Keratinocyte (primary cell): ENCODE data around the gene PLSCR3. TPM values are rescaled to one million over a fixed set of nuclear protein-coding genes. Genes with fewer than 3 reads are reported as not detected.

Experiments
- DNase-seq: peaks from one replicate; pipeline ENCODE4 v3.0.0-alpha.2; 2011; ENCODE audit warnings: low read depth, missing footprints, low spot score
- FAIRE-seq: peaks from 2 replicates; lab custom pipeline; 2011; peaks lifted over from hg19 to GRCh38; lab: Jason Lieb, UNC
- H2AFZ ChIP-seq: 2 replicates; pipeline ENCODE4 v1.6.0; 2012; ENCODE audit warnings: low read length, control low read depth, inconsistent platforms; ENCODE audit not compliant: control insufficient read depth
- H3K27ac ChIP-seq: 2 replicates; pipeline ENCODE4 v1.5.1; 2011; ENCODE audit warnings: low read length; ENCODE audit not compliant: control insufficient read depth, insufficient read depth
- H3K27me3 ChIP-seq: 3 replicates; pipeline ENCODE4 v1.6.0; 2011; ENCODE audit warnings: low read length; ENCODE audit not compliant: control insufficient read depth, insufficient read depth; ENCODE audit errors: extremely low read depth
- H3K36me3 ChIP-seq, 2 experiments: 2 replicates in 1 of 2; 3 replicates in 1 of 2; pipeline ENCODE4 v1.5.1; 2011; ENCODE audit warnings: low read length in 2 of 2, mild to moderate bottlenecking in 1 of 2; ENCODE audit not compliant: control insufficient read depth in 2 of 2, insufficient read depth in 2 of 2; ENCODE audit errors: extremely low read depth in 1 of 2
- H3K4me1 ChIP-seq: 3 replicates; pipeline ENCODE4 v1.5.1; 2011; ENCODE audit warnings: low read length; ENCODE audit not compliant: control insufficient read depth, insufficient read depth; ENCODE audit errors: extremely low read depth
- H3K4me2 ChIP-seq: 3 replicates; pipeline ENCODE4 v1.6.0; 2011; ENCODE audit warnings: low read depth, low read length; ENCODE audit not compliant: control insufficient read depth, insufficient read depth; ENCODE audit errors: extremely low read depth
- H3K4me3 ChIP-seq, 3 experiments: fragments of 200-600 bp in 1 of 3; sonication (generic) in 1 of 3; 2 replicates in 2 of 3; 3 replicates in 1 of 3; pipeline ENCODE4 v1.5.1; 2011 to 2016; ENCODE audit warnings: low read length in 3 of 3, mild to moderate bottlenecking in 3 of 3, control low read depth in 2 of 3, inconsistent platforms in 1 of 3, low read depth in 1 of 3, mixed read lengths in 1 of 3, mixed run types in 1 of 3, moderate library complexity in 1 of 3; ENCODE audit not compliant: control insufficient read depth in 2 of 3, insufficient read depth in 2 of 3; ENCODE audit errors: extremely low read depth in 1 of 3
- H3K79me2 ChIP-seq: 2 replicates; pipeline ENCODE4 v1.6.0; 2012; ENCODE audit warnings: low read length; ENCODE audit not compliant: control insufficient read depth, insufficient read depth
- H3K9ac ChIP-seq: 3 replicates; pipeline ENCODE4 v1.6.0; 2011; ENCODE audit warnings: low read length; ENCODE audit not compliant: control insufficient read depth, insufficient read depth; ENCODE audit errors: extremely low read depth
- H3K9me1 ChIP-seq: 3 replicates; pipeline ENCODE4 v1.6.0; 2011; ENCODE audit warnings: low read length; ENCODE audit not compliant: control insufficient read depth, insufficient read depth; ENCODE audit errors: extremely low read depth
- H3K9me3 ChIP-seq: 2 replicates; pipeline ENCODE4 v1.5.1; 2012; ENCODE audit warnings: low read depth, low read length; ENCODE audit not compliant: control insufficient read depth
- H4K20me1 ChIP-seq: 3 replicates; pipeline ENCODE4 v1.6.0; 2011; ENCODE audit warnings: low read length; ENCODE audit not compliant: control insufficient read depth, insufficient read depth; ENCODE audit errors: extremely low read depth
- EZH2 ChIP-seq: IDR thresholded peaks from one replicate; pipeline ENCODE4 v1.6.1; 2012; ENCODE audit warnings: inconsistent platforms, mild to moderate bottlenecking, low read length, moderate library complexity
- dilution Hi-C: fragments of 300-500 bp; cut with MboI; formaldehyde crosslinking; loops from one replicate; pipeline ENCODE4 v1.7.0; 2020; ENCODE audit warnings: low sequenced_read_pairs; ENCODE audit not compliant: extremely low pct_ligation_motif_present
- polyA plus RNA-seq, 5 experiments: library from polyadenylated mRNA; depleted of rRNA in 3 of 5; stranded (reverse) in 3 of 5; stranded (forward) in 1 of 5; unstranded in 1 of 5; fragments of >200 nt; gene quantifications; 1 replicate in 1 of 5; 2 replicates in 3 of 5; 3 replicates in 1 of 5; pipeline versions ENCODE4 v1.2.1 to v1.2.3, GENCODE V29; 2011 to 2012; ENCODE audit warnings: missing spikeins in 2 of 5, low read depth in 1 of 5, low replicate concordance in 1 of 5
- TF ChIP-seq, protein P1 (sequence below), 3 experiments: IDR thresholded peaks in 1 of 3; conservative IDR thresholded peaks in 1 of 3; optimal IDR thresholded peaks in 1 of 3; 2 replicates in 2 of 3; 3 replicates in 1 of 3; pipeline versions ENCODE3 to v1.5.1; 2011; ENCODE audit warnings: low read length in 3 of 3, mild to moderate bottlenecking in 3 of 3, moderate library complexity in 2 of 3, control low read depth in 1 of 3, inconsistent platforms in 1 of 3; ENCODE audit not compliant: insufficient read depth in 2 of 3; ENCODE audit errors: extremely low read depth in 1 of 3

PLSCR3 gene
- polyA plus RNA-seq, 1 donor (not counting 4 experiments of a cell fraction or from before 2014, with no cell fraction given), result 30.5 TPM

DNA sequence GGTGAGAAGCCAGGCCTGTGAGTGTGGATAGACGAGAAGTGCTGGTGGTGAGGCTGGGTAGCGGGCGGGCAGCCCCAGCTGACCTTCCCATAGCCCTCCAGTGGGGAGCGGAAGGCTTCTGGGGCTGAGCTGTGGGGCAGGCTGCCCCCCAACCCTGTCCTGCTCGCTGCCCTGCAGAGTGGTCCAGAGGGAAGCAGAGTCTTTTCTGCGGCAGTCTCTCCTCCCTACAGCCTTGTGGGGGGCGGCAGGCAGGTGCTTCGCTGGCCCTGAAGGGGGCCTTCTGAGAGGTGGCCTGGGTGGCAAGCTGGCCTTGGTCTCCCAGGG is 17.1 kb upstream of the PLSCR3 start:
- Histone ChIP-seq H3K9ac (no peak overlapping the region), H3K9me1 (no peaks in the 10 kb centered on the region), H4K20me1 (no peaks in the 10 kb centered on the region), H3K4me1 (peaks cover 8% of the 10 kb centered on the region), H3K4me2 (no peak overlapping the region), H3K4me3 (no peak overlapping the region), H3K79me2 (no peaks in the 10 kb centered on the region), H3K9me3 (no peaks in the 10 kb centered on the region), H3K27me3 (no peaks in the 10 kb centered on the region), H2AFZ (no peak overlapping the region), H3K36me3 (peaks cover 0 to 5% of the 10 kb centered on the region in 2 experiments), H3K27ac (no peak overlapping the region)
- no peak for FAIRE-seq
- dilution Hi-C loops, result no loop called here
- TF ChIP-seq, protein P1, sequence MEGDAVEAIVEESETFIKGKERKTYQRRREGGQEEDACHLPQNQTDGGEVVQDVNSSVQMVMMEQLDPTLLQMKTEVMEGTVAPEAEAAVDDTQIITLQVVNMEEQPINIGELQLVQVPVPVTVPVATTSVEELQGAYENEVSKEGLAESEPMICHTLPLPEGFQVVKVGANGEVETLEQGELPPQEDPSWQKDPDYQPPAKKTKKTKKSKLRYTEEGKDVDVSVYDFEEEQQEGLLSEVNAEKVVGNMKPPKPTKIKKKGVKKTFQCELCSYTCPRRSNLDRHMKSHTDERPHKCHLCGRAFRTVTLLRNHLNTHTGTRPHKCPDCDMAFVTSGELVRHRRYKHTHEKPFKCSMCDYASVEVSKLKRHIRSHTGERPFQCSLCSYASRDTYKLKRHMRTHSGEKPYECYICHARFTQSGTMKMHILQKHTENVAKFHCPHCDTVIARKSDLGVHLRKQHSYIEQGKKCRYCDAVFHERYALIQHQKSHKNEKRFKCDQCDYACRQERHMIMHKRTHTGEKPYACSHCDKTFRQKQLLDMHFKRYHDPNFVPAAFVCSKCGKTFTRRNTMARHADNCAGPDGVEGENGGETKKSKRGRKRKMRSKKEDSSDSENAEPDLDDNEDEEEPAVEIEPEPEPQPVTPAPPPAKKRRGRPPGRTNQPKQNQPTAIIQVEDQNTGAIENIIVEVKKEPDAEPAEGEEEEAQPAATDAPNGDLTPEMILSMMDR (optimal IDR thresholded peaks at IDR 0.05 in 1 of 3, IDR thresholded peaks at IDR 0.05 in 1 of 3, conservative IDR thresholded peaks at IDR 0.05 in 1 of 3; ENCODE audit: extremely low read depth in 1 of 3, insufficient read depth in 2 of 3, low read length in 3 of 3), result no peak
- no peak for TF ChIP-seq EZH2
- DNase-seq, result no peak

DNA sequence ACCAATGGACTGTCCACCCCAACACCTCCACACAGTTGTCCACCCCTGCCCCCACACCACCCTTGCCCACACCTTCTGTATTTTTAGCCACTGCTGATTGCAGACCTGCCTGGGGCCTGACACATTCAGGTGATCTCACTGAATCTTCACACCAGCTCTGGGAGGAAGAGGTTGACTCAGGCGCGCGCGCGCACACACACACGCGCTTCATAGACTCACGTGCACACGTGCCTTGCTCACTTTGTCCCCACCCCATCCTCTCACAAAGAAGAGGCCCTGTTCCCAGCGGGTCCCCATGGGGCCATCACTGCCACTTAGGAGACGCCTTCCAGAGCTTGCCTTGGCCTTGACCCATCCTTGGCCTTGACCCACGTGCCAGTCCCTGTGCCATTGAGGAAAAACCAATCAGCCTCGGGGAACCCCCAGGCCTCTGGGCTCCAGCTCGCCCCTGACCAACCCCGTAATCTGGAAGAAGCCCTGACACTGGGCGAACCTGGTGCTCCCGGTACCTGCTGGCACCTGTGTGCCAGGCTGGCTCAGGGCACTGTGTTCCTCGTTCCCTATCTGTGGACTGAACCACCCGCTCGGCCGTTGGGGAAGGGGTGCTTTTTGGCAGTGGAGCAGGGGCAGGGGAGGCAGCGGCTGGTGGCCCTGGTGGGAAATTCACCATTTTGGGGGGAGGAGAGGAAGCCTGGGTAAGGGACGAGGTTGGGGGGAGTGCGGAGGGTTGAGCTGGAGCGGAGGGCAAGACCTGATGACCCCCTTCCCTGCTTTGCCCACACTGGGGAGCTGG is 16.5 kb upstream of the PLSCR3 start:
- H3K9ac ChIP-seq, result no peak overlapping the region
- H3K27me3 ChIP-seq, result no peaks in the 10 kb centered on the region
- TF ChIP-seq, protein P1 (optimal IDR thresholded peaks at IDR 0.05 in 1 of 3, IDR thresholded peaks at IDR 0.05 in 1 of 3, conservative IDR thresholded peaks at IDR 0.05 in 1 of 3; ENCODE audit: extremely low read depth in 1 of 3, insufficient read depth in 2 of 3, low read length in 3 of 3), result no peak
- no peak for TF ChIP-seq EZH2
- H3K4me2 ChIP-seq, result no peak overlapping the region
- H3K36me3 ChIP-seq, result peaks cover 0 to 5% of the 10 kb centered on the region in 2 experiments
- no peaks in the 10 kb centered on the region for H3K79me2 ChIP-seq
- FAIRE-seq, result no peak
- no peaks in the 10 kb centered on the region for H3K9me1 ChIP-seq
- DNase-seq, result no peak
- no peaks in the 10 kb centered on the region for H3K9me3 ChIP-seq
- no peak overlapping the region for H2AFZ ChIP-seq
- H4K20me1 ChIP-seq, result no peaks in the 10 kb centered on the region
- no peak overlapping the region for H3K4me3 ChIP-seq
- H3K27ac ChIP-seq, result no peak overlapping the region
- dilution Hi-C loops, result no loop called here
- H3K4me1 ChIP-seq, result peaks cover 8% of the 10 kb centered on the region
